ENCODE data around the gene ARHGEF28.

- TF ChIP-seq CTCF (IDR thresholded peaks at IDR 0.05; ENCODE audit: borderline replicate concordance, extremely low read depth, low read length, poor library complexity, severe bottlenecking) (no peak), EZH2 (IDR thresholded peaks at IDR 0.05; ENCODE audit: borderline replicate concordance, low read depth, low read length, severe bottlenecking) (no peak)
These were observed 209.7 kb downstream of the ARHGEF28 start for GRCh38 chr5:73835726-73836125.

Measured in DND-41 (cell line).